SJCRH30 (cell line): Measurements from ENCODE around the gene RHOC. TPM values are rescaled to one million over a fixed set of nuclear protein-coding genes. Genes with fewer than 3 reads are reported as not detected.
"Not testable (repeated sequence)": the region's sequence is repeated elsewhere in the genome, so short reads cannot be mapped to it uniquely, and the experiment has no call there.

Experiments
- DNase-seq, 2 experiments: peaks; one replicate each; pipeline ENCODE4 v3.0.0-alpha.2; 2015 to 2020
- H3K27ac ChIP-seq: fragments of 250-450 bp; sonication (Bioruptor Pico); 2 replicates; pipeline ENCODE4 v1.5.1; 2020; ENCODE audit warnings: mild to moderate bottlenecking, moderate library complexity
- H3K27me3 ChIP-seq: fragments of 250-450 bp; sonication (Bioruptor Pico); 2 replicates; pipeline ENCODE4 v1.5.1; 2020; ENCODE audit warnings: mild to moderate bottlenecking, moderate library complexity
- H3K36me3 ChIP-seq: fragments of 250-450 bp; sonication (Bioruptor Pico); 2 replicates; pipeline ENCODE4 v1.5.1; 2020; ENCODE audit warnings: mild to moderate bottlenecking, moderate library complexity
- H3K4me1 ChIP-seq: fragments of 250-450 bp; sonication (Bioruptor Pico); 2 replicates; pipeline ENCODE4 v1.5.1; 2020; ENCODE audit warnings: mild to moderate bottlenecking, moderate library complexity
- H3K4me3 ChIP-seq: fragments of 250-450 bp; sonication (Bioruptor Pico); 2 replicates; pipeline ENCODE4 v1.5.1; 2020; ENCODE audit warnings: mild to moderate bottlenecking, moderate library complexity
- H3K9me3 ChIP-seq: fragments of 250-450 bp; sonication (Bioruptor Pico); replicated peaks from 2 replicates; pipeline ENCODE4 v1.5.1; 2020; ENCODE audit warnings: mild to moderate bottlenecking, moderate library complexity
- total RNA-seq: library from RNA; depleted of rRNA; stranded (reverse); fragments of >200 nt; shearing (Covaris generic); gene quantifications from 2 replicates; pipeline ENCODE4 v1.2.3, GENCODE V29; 2014

Gene RHOC
- total RNA-seq, 1 experiment from 2014 or later, result 72.4 TPM

DNA sequence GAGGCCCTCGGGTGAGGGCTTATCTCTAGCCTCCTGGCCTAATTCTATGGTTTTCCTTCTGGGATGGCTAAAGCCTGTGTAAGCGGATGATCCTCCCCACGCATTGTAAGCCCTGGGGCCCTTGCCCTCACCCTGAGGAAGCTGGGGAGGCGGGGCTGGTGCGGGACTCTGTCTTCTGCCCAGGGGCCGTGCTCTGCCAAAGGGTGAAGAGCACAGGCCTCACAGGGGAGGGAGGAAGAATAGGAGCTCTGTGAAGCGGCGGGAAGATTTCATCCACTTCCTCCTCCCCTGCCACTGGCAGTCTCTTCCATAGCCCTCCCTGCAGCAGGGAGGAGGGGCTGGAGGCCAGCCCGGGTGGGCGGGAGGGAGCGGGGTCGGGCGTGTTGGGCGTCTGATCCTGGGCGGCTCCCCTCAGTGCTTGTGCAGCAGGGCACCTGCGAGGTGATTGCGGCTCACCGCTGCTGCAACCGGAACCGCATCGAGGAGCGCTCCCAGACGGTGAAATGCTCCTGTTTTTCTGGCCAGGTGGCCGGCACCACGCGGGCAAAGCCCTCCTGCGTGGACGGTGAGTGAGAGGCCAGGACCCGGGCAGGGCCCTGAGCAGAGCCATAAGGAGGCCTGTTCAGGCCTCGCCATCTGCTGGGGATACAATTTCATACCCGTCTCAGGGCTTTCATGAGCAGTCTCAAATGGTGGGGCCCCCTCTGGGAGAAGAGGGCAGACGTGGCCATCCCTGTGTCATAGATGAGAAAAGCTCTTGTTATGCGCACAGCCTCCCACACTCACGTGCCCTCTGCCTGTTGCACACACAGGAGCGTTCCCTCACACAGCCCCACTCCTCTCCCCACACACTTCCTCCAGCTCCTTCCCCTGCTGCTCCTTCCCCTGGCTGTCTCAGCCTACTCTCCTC, 15.9 kb upstream of the RHOC start:
- no peaks in the 10 kb centered on the region; the same call in 1 of the 2 replicates for H3K4me1 ChIP-seq
- no peaks in the 10 kb centered on the region for H3K9me3 ChIP-seq
- no peaks in the 10 kb centered on the region for H3K36me3 ChIP-seq
- no peaks in the 10 kb centered on the region for H3K27me3 ChIP-seq
- H3K4me3 ChIP-seq, result peak overlapping the region; percentile 58
- H3K27ac ChIP-seq, result no peak overlapping the region
- peak; percentile 48 to 67 for DNase-seq

- DNase-seq, result no peak
- Histone ChIP-seq H3K27ac (no peak overlapping the region), H3K27me3 (no peaks in the 10 kb centered on the region), H3K4me1 (no peaks in the 10 kb centered on the region; the same call in 1 of the 2 replicates), H3K36me3 (no peaks in the 10 kb centered on the region), H3K4me3 (peak overlapping the region; percentile 58), H3K9me3 (no peaks in the 10 kb centered on the region)
Observed at GRCh38 chr1:112721966-112722524, 15.1 kb upstream of the RHOC start.

DNA sequence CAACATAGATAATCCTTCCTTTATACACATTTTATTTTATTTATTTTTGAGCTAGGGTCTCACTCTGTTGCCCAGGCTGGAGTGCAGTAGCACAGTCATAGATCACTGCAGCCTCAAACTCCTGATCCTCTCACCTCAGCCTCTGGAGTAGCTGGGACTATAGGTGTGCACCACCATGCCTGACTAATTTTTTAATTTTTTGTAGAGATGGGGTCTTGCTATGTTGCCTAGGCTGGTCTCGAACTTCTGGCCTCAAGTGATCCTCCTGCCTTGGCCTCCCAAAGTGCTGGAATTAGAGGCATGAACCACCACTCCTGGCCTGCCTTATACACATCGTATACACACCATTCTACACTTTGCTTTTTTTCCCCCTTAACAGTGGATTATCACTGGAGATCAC, 14.4 kb upstream of the RHOC start:
- not testable (repeated sequence) for H3K4me3 ChIP-seq, H3K27me3 ChIP-seq, DNase-seq, H3K36me3 ChIP-seq, H3K4me1 ChIP-seq, H3K27ac ChIP-seq, H3K9me3 ChIP-seq

GRCh38 chr1:112720800-112721199, 13.9 kb upstream of the RHOC start:
- H3K4me3 ChIP-seq, result no peak overlapping the region
- H3K27me3 ChIP-seq, result no peaks in the 10 kb centered on the region
- H3K9me3 ChIP-seq, result no peaks in the 10 kb centered on the region
- no peak for DNase-seq
- no peaks in the 10 kb centered on the region; the same call in 1 of the 2 replicates for H3K4me1 ChIP-seq
- no peak overlapping the region for H3K27ac ChIP-seq
- H3K36me3 ChIP-seq, result no peaks in the 10 kb centered on the region

GRCh38 chr1:112719706-112720105, 12.8 kb upstream of the RHOC start:
- H3K27me3 ChIP-seq, result no peaks in the 10 kb centered on the region
- H3K36me3 ChIP-seq, result no peaks in the 10 kb centered on the region
- DNase-seq, result no peak
- H3K9me3 ChIP-seq, result no peaks in the 10 kb centered on the region
- H3K4me1 ChIP-seq, result no peaks in the 10 kb centered on the region; the same call in 1 of the 2 replicates
- no peak overlapping the region for H3K4me3 ChIP-seq
- no peak overlapping the region for H3K27ac ChIP-seq

DNA sequence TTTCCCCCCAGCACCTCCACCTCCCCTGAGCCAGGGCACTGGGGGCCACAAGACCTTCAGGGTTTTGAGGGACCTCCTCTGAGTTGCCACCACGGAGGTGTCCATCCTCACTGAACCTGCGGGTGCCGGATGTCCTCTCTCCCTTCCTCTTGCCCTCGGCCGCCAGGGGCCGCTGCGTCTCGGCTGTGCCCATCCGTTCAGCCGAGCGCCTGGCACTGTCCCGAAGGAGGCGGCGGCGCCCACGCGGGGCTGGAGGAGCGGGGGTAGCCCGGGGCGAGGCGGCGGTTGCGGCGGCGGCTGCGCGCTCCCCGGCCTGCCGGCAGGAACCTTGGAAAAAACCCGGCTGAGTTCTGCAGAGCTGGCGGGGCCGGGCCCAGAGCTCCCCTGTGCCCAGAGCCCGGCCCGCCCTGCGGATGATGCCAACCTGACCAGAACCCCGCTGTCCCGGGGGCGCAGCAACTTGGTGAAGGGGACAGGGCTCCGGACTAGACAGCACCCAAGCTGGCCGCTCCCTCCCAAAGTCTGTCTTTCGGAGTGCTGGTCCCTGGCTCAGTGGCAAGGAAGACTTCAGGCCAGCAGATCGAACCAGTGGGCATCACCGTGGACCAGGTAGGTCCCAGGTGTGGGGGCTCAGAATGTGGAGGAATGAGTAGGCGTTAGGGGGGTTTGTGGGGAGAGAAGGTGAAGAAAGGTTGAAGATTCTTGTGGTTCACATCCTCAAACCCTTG, 11.9 kb upstream of the RHOC start:
- DNase-seq, result peak; percentile 73 to 76
- Histone ChIP-seq H3K4me3 (no peak overlapping the region), H3K36me3 (no peaks in the 10 kb centered on the region), H3K4me1 (peaks cover 3% of the 10 kb centered on the region; the same call in 1 of the 2 replicates), H3K27ac (no peak overlapping the region), H3K27me3 (no peaks in the 10 kb centered on the region), H3K9me3 (no peaks in the 10 kb centered on the region)

GRCh38 chr1:112717263-112717873, 10.4 kb upstream of the RHOC start:
- H3K27me3 ChIP-seq, result no peaks in the 10 kb centered on the region
- no peak overlapping the region for H3K27ac ChIP-seq
- H3K36me3 ChIP-seq, result no peaks in the 10 kb centered on the region
- no peak overlapping the region for H3K4me3 ChIP-seq
- H3K9me3 ChIP-seq, result no peaks in the 10 kb centered on the region
- peaks cover 3% of the 10 kb centered on the region; the same call in 1 of the 2 replicates for H3K4me1 ChIP-seq
- DNase-seq, result no peak

DNA sequence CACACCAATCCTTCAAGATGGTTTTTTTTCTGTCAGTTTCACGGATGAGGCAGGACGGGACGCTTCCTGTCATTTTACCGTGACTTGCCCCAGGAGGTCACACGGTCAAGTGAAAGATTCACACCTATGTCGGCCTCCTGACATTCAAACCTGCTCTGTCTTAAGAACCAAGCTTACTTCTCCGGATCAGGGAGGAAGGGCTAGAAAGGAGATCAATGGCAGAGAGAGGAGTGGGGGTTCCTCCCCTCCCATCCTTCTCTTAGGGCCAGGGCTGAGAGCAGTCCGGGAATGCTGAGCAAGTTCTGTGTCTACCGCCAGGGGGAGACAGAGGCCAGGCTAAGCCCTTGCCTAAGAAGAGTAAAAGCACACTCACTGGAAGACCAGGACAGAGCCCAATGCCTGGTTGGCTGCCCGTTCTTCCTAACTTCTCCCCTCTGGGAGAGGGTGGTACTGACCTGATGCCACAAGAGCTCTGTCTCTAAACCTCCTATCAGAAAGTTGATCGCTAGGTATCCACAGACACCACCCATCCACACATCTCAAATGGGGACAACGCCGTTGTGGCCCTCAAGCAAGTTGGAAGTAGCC, 9.3 kb upstream of the RHOC start:
- Histone ChIP-seq H3K4me3 (peak overlapping the region; percentile 72), H3K27ac (no peak overlapping the region), H3K27me3 (no peaks in the 10 kb centered on the region), H3K36me3 (no peaks in the 10 kb centered on the region), H3K9me3 (no peaks in the 10 kb centered on the region), H3K4me1 (peaks cover 3% of the 10 kb centered on the region; the same call in 1 of the 2 replicates)
- DNase-seq, result peak; percentile 84 to 96

- H3K4me3 ChIP-seq, result peak within 1 kb of the TSS; percentile 72
- no peaks in the 10 kb centered on the region for H3K27me3 ChIP-seq
- DNase-seq, result peak; percentile 93 to 95
- H3K4me1 ChIP-seq, result peaks cover 3% of the 10 kb centered on the region; the same call in 1 of the 2 replicates
- no peaks in the 10 kb centered on the region for H3K9me3 ChIP-seq
- no peak within 1 kb of the TSS for H3K27ac ChIP-seq
- no peaks in the 10 kb centered on the region for H3K36me3 ChIP-seq
Observed at GRCh38 chr1:112715264-112716053, 8.5 kb upstream of the RHOC start, which contains the start of gene PPM1J. Gene PPM1J (minus strand): TSS chr1:112715332. CDS start chr1:112715301, 31 bp downstream.

DNA sequence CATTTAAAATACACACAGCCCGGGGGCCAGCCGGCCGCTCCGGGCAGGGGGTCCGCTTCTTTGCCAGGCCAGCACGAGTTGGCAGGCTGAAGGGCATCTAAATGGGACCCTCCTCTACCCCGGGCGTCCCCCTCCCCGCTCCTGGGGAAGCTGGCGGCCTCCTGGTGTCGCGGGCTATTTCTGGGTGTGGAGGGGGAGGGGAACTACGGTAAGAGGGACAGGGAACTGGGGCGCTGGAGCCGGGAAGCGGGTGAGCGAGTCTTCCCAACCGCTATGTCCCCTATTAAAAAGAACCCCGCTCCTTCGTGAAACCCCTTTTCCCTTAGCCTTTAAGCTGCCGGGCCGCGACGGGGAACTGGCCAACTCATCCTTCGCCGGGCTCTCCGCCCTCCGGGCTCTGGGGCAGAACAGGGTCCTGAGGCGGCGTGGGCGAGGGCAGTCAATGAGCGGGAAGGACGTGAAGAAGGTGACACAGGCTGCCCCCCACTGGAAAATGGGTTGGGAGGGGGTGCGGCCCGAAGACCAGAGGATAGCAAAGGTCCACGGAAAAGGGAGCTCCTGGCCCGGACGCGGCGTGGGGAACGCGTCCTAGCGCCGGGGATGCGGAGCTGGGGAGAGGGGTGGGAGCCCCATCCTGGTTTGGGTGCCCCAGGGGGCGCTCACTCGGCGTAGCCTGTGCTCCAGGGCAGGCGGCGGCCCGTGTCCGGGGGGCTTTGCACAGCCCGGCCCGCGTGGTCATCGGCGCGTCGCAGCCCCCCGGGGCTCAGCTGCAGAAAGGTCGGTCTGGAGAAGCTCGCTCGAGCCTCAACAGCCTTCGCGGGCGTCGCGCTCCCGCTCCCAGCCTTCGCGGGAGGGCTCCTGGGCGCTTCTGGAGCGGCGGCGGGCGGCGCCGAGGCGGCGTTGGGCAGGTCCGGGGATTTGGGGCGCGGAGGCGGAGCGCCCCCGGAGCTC, 7.7 kb upstream of the RHOC start:
- Histone ChIP-seq H3K36me3 (no peaks in the 10 kb centered on the region), H3K27me3 (no peaks in the 10 kb centered on the region), H3K4me3 (peak overlapping the region; percentile 72), H3K27ac (no peak overlapping the region), H3K9me3 (no peaks in the 10 kb centered on the region), H3K4me1 (peaks cover 3% of the 10 kb centered on the region; the same call in 1 of the 2 replicates)
- peak in 1 of 2 experiments; percentile 39 for DNase-seq

DNA sequence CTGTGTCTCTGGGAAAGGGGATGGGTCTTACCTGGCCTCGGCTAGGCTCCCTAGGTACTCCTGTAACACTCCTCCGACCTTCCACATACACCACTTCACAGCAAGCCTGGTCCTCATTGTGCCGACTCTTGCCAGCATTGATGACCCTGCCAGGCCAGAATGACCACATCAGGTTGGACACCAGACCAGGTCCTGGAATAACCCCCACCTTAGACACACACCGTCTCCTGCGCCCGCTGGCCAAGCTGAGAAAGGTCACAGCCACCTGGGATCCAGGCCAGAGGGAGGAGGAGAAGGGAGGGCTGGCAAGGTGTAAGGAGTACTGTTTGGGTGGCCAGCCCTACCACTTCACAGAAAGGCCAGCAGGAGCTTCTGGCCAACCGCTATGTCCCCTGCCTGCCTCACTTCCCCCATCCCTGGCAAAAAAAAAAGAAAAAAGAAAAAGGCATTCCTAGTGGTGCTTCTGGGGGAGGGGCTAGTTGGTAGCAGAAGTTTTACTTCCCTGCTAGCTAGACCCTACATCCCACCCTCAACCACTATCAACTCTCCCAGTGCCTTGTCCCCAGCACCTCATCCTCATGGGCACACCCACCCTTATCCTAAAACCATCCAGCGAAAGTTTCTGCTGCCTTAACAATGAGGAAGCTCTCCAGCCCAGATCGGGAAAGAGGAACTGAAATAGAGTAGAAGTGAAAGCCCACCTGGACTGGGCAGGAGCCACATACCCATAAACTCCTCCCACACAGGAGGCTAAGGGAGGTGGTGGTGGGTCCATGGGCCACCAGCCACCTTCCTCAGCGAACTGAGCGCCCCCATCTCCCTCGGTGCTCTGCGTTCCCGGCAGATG, 6.8 kb upstream of the RHOC start:
- no peaks in the 10 kb centered on the region for H3K9me3 ChIP-seq
- H3K36me3 ChIP-seq, result no peaks in the 10 kb centered on the region
- DNase-seq, result no peak
- H3K27me3 ChIP-seq, result no peaks in the 10 kb centered on the region
- H3K4me1 ChIP-seq, result peaks cover 3% of the 10 kb centered on the region; the same call in 1 of the 2 replicates
- H3K27ac ChIP-seq, result no peak overlapping the region
- peak overlapping the region; percentile 72 for H3K4me3 ChIP-seq

DNA sequence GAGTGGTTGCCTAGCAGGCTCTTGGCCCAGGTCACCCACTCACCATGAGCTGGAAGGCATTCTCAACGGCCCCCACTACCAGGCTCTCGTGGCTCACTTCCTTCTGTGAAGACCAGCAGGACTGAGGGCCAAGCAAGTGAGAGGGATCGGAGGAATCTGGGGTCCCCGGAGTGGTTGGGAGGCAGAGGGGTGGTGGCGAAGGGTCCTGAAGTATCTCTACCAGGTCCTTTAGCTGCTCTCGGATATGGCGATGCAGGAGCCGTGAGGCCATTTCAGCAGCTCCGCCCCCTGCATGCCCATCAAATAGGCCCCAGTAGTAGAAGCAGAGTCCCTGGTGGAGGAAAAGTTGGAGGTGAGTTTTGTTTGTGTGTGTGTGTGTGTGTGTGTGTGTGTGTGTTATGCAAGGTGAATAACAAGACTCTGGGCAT, 5.8 kb upstream of the RHOC start:
- Histone ChIP-seq H3K4me1 (peaks cover 3% of the 10 kb centered on the region; the same call in 1 of the 2 replicates), H3K27me3 (no peaks in the 10 kb centered on the region), H3K9me3 (no peaks in the 10 kb centered on the region), H3K27ac (no peak overlapping the region), H3K36me3 (no peaks in the 10 kb centered on the region), H3K4me3 (no peak overlapping the region)
- DNase-seq, result no peak
